SK-N-SH (cell line): ENCODE results near the gene LCN9. TPM values are rescaled to one million over a fixed set of nuclear protein-coding genes. Genes with fewer than 3 reads are reported as not detected.

Source experiments
- CTCF ChIA-PET: fragments of 300-600, 350-600 bp; formaldehyde crosslinking; extraction: SDS; loops from one replicate; lab custom pipeline; 2021; lab: Yijun Ruan, JAX
- POLR2A ChIA-PET: fragments of 350-600 bp; sonication (Branson Sonifier 250); formaldehyde crosslinking; extraction: SDS; loops from one replicate; lab custom pipeline; 2020; ENCODE audit warnings: antibody characterized with exemption, inconsistent platforms; lab: Yijun Ruan, JAX
- DNase-seq: peaks from one replicate; pipeline ENCODE4 v3.0.0; 2012
- H2AFZ ChIP-seq: fragments of 200-600 bp; sonication (generic); 2 replicates; pipeline ENCODE4 v1.8.1; 2016; ENCODE audit warnings: antibody characterized with exemption, mild to moderate bottlenecking, low read depth
- H3F3A ChIP-seq: fragments of 200-600 bp; sonication (generic); replicated peaks from 2 replicates; pipeline ENCODE3; 2016; ENCODE audit warnings: antibody characterized with exemption, mild to moderate bottlenecking; ENCODE audit not compliant: insufficient read depth
- H3K27ac ChIP-seq, 2 experiments: fragments of 200-500 bp in 1 of 2; fragments of 200-600 bp in 1 of 2; sonication (Bioruptor generic) in 1 of 2; sonication (generic), shearing (Covaris generic) in 1 of 2; 2 replicates each; pipeline versions ENCODE4 v1.5.1 to v1.6.1; 2014 to 2016; ENCODE audit warnings: low read depth in 2 of 2, inconsistent platforms in 1 of 2, low read length in 1 of 2, mild to moderate bottlenecking in 1 of 2, mixed read lengths in 1 of 2
- H3K27me3 ChIP-seq: fragments of 200-600 bp; sonication (generic), shearing (Covaris generic); 2 replicates; pipeline ENCODE4 v1.6.1; 2016; ENCODE audit warnings: mixed run types; ENCODE audit not compliant: insufficient read depth
- H3K36me3 ChIP-seq, 2 experiments: fragments of 200-500 bp in 1 of 2; fragments of 200-600 bp in 1 of 2; sonication (Bioruptor generic) in 1 of 2; sonication (generic) in 1 of 2; replicated peaks in 1 of 2; 2 replicates each; pipeline versions ENCODE3 to v1.5.1; 2014 to 2016; ENCODE audit warnings: low read length in 1 of 2, mild to moderate bottlenecking in 1 of 2; ENCODE audit not compliant: insufficient read depth in 2 of 2, control insufficient read depth in 1 of 2
- H3K4me1 ChIP-seq, 2 experiments: fragments of 200-500 bp in 1 of 2; fragments of 200-600 bp in 1 of 2; sonication (Bioruptor generic) in 1 of 2; sonication (generic), shearing (Covaris generic) in 1 of 2; 2 replicates each; pipeline versions ENCODE4 v1.5.1 to v1.6.1; 2014 to 2016; ENCODE audit warnings: low read depth in 1 of 2, low read length in 1 of 2, mixed run types in 1 of 2; ENCODE audit not compliant: insufficient read depth in 2 of 2, control insufficient read depth in 1 of 2
- H3K4me2 ChIP-seq: fragments of 200-600 bp; sonication (generic), shearing (Covaris generic); 2 replicates; pipeline ENCODE4 v1.6.1; 2017; ENCODE audit warnings: mixed run types
- H3K4me3 ChIP-seq, 2 experiments: fragments of 200-500 bp in 1 of 2; fragments of 200-600 bp in 1 of 2; sonication (Bioruptor generic) in 1 of 2; sonication (generic), shearing (Covaris generic) in 1 of 2; 2 replicates each; pipeline versions ENCODE4 v1.5.1 to v1.8.1; 2014 to 2016; ENCODE audit warnings: low read depth in 2 of 2, inconsistent platforms in 1 of 2, low read length in 1 of 2, mild to moderate bottlenecking in 1 of 2, mixed read lengths in 1 of 2, moderate library complexity in 1 of 2
- H3K79me2 ChIP-seq: fragments of 200-600 bp; sonication (generic); 2 replicates; pipeline ENCODE4 v1.8.1; 2017; ENCODE audit warnings: mild to moderate bottlenecking; ENCODE audit not compliant: insufficient read depth
- H3K9ac ChIP-seq: fragments of 200-600 bp; sonication (generic); 2 replicates; pipeline ENCODE4 v1.6.1; 2017; ENCODE audit warnings: mixed run types
- H3K9me2 ChIP-seq: fragments of 200-600 bp; sonication (generic); 2 replicates; pipeline ENCODE4 v1.6.1; 2017; ENCODE audit warnings: mixed run types
- H3K9me3 ChIP-seq: fragments of 200-600 bp; sonication (generic); 2 replicates; pipeline ENCODE4 v1.6.1; 2017; ENCODE audit warnings: mixed run types, mild to moderate bottlenecking, moderate library complexity
- H4K20me1 ChIP-seq: fragments of 200-600 bp; sonication (generic); 2 replicates; pipeline ENCODE4 v1.6.1; 2017; ENCODE audit warnings: mild to moderate bottlenecking, mixed run types; ENCODE audit not compliant: insufficient read depth
- ELF1 ChIP-seq: IDR thresholded peaks from 2 replicates; pipeline ENCODE4 v1.4.0; 2012
- EP300 ChIP-seq, 2 experiments: IDR thresholded peaks; 2 replicates each; pipeline versions ENCODE4 v1.4.0 to v1.6.1; 2012; ENCODE audit warnings: borderline replicate concordance in 1 of 2, low read depth in 1 of 2, low read length in 1 of 2
- FOSL2 ChIP-seq: IDR thresholded peaks from 2 replicates; pipeline ENCODE4 v1.4.0; 2012; ENCODE audit warnings: low read depth, mild to moderate bottlenecking, moderate library complexity, borderline replicate concordance
- FOXJ3 ChIP-seq: sonication (generic); formaldehyde crosslinking; IDR thresholded peaks from 2 replicates; pipeline ENCODE4 v1.5.1; 2020; ENCODE audit warnings: mild to moderate bottlenecking, missing genetic modification reagents
- FOXM1 ChIP-seq: IDR thresholded peaks from 2 replicates; pipeline ENCODE4 v1.4.0; 2012; ENCODE audit warnings: low read depth, mild to moderate bottlenecking
- GABPA ChIP-seq: IDR thresholded peaks from 2 replicates; pipeline ENCODE4 v1.4.0; 2012; ENCODE audit warnings: low read depth, mild to moderate bottlenecking
- RAD21 ChIP-seq: IDR thresholded peaks from 2 replicates; pipeline ENCODE4 v1.6.1; 2012; ENCODE audit warnings: mild to moderate bottlenecking, low read length
- SIN3A ChIP-seq: IDR thresholded peaks from 2 replicates; pipeline ENCODE4 v1.6.1; 2012; ENCODE audit warnings: low read depth, mild to moderate bottlenecking, low read length, moderate library complexity, borderline replicate concordance
- TCF12 ChIP-seq: IDR thresholded peaks from 2 replicates; pipeline ENCODE4 v1.4.0; 2012
- WGBS: methylation state at CpG from one replicate; pipeline ENCODE4 v1.1.6; 2017; ENCODE audit warnings: low lambda C conversion rate; 5-methylcytosine and 5-hydroxymethylcytosine counted together
- polyA plus RNA-seq, 3 experiments: library from polyadenylated mRNA; depleted of rRNA; stranded (reverse); fragments of >200 nt; gene quantifications; 2 replicates each; pipeline ENCODE4 v1.2.3, GENCODE V29; 2012
- TF ChIP-seq, protein P1 (sequence below): IDR thresholded peaks from 2 replicates; pipeline ENCODE4 v1.4.0; 2012; ENCODE audit warnings: low read depth, borderline replicate concordance
- TF ChIP-seq, protein P2 (sequence below): fragments of 150-350 bp; IDR thresholded peaks from 2 replicates; pipeline ENCODE4 v1.6.1; 2016; ENCODE audit warnings: mild to moderate bottlenecking, low read depth, low read length
- TF ChIP-seq, protein P3 (sequence below): fragments of 150-350 bp; IDR thresholded peaks from 2 replicates; pipeline ENCODE4 v1.6.1; 2017; ENCODE audit warnings: antibody characterized with exemption, low read length, low read depth, borderline replicate concordance
- TF ChIP-seq, protein P4 (sequence below): IDR thresholded peaks from 2 replicates; pipeline ENCODE4 v1.4.0; 2012; ENCODE audit warnings: low read depth
- TF ChIP-seq, protein P5 (sequence below): IDR thresholded peaks from 2 replicates; pipeline ENCODE4 v1.4.0; 2012; ENCODE audit warnings: low read depth, borderline replicate concordance
- TF ChIP-seq, protein P6 (sequence below): fragments of 200-600 bp; sonication (generic); IDR thresholded peaks from 2 replicates; pipeline ENCODE4 v1.6.1; 2017; ENCODE audit warnings: antibody characterized with exemption, mild to moderate bottlenecking, moderate library complexity

Gene LCN9
- polyA plus RNA-seq, 1 of the 3 experiments (the other 2 are of a cell fraction): not detected

DNA sequence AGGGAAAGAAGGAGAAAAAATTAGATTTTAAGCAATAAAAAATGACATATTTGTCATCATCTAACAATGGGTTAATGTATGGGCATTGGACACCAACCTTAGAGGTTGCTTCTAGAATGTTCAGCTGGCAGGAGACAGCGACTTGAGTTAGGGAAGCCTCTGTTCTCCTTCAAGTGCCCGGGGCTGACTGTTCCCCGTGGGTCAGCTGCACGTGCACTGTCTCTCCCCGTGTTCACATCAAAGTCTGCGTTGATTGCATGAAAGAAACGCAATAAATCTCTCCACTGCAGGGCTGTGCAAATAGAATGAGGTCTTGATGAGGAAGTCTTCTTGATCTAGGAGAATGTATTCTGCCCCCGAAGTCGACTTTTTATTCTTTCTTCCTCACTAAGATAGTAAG is 23.9 kb upstream of the LCN9 start, which contains the start of gene GLT6D1:
Gene GLT6D1, minus strand, starts transcription at position 345 of the 400 bp plus-strand sequence. CDS start 353 bp downstream, outside the sequence.
- ChIA-PET POLR2A (no interaction called here), CTCF (no interaction called here)
- Histone ChIP-seq H3K9me3 (no peaks in the 10 kb centered on the region), H3K9me2 (no peaks in the 10 kb centered on the region), H3K79me2 (no peaks in the 10 kb centered on the region), H3K27me3 (no peaks in the 10 kb centered on the region), H3K4me2 (no peak within 1 kb of the TSS), H3K4me3 (no peak within 1 kb of the TSS), H3K4me1 (no peaks in the 10 kb centered on the region), H3F3A (no peaks in the 10 kb centered on the region), H3K36me3 (no peaks in the 10 kb centered on the region), H2AFZ (no peak within 1 kb of the TSS), H3K9ac (no peak within 1 kb of the TSS), H3K27ac (no peak within 1 kb of the TSS), H4K20me1 (no peaks in the 10 kb centered on the region)
- DNase-seq: no peak
- 11% methylated on average over 9 of the region's 9 CpGs for WGBS
- no peak for TF ChIP-seq FOXJ3 (CRISPR knock-in tag)
- TF ChIP-seq, protein P1, sequence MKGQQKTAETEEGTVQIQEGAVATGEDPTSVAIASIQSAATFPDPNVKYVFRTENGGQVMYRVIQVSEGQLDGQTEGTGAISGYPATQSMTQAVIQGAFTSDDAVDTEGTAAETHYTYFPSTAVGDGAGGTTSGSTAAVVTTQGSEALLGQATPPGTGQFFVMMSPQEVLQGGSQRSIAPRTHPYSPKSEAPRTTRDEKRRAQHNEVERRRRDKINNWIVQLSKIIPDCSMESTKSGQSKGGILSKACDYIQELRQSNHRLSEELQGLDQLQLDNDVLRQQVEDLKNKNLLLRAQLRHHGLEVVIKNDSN: no peak

DNA sequence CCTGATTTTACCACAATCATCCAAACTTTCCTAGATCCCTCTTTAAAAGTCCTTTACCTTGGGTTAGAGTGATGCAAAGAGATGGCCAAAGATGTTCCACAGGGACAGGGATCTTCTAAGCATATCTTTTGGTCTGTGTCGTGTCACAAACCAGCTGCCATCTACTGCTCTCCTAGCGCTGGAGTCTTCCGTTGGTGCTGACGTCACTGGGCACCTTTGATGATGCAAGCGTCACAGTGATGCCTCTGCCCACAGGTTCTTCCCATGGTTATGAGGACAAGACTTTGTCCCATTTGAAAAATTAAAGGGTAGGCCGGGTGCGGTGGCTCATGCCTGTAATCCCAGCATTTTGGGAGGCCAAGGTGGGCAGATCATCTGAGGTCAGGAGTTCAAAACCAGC is 22.1 kb upstream of the LCN9 start:
- H3K9me3 ChIP-seq: no peaks in the 10 kb centered on the region
- no peaks in the 10 kb centered on the region for H3K36me3 ChIP-seq
- WGBS: 67% methylated on average over 7 of the region's 7 CpGs
- H3K27me3 ChIP-seq: no peaks in the 10 kb centered on the region
- no peak for TF ChIP-seq FOXM1
- no peak for TF ChIP-seq GABPA
- TF ChIP-seq, protein P2, sequence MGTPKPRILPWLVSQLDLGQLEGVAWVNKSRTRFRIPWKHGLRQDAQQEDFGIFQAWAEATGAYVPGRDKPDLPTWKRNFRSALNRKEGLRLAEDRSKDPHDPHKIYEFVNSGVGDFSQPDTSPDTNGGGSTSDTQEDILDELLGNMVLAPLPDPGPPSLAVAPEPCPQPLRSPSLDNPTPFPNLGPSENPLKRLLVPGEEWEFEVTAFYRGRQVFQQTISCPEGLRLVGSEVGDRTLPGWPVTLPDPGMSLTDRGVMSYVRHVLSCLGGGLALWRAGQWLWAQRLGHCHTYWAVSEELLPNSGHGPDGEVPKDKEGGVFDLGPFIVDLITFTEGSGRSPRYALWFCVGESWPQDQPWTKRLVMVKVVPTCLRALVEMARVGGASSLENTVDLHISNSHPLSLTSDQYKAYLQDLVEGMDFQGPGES: no peak
- TF ChIP-seq, protein P1: no peak
- TF ChIP-seq, protein P3, sequence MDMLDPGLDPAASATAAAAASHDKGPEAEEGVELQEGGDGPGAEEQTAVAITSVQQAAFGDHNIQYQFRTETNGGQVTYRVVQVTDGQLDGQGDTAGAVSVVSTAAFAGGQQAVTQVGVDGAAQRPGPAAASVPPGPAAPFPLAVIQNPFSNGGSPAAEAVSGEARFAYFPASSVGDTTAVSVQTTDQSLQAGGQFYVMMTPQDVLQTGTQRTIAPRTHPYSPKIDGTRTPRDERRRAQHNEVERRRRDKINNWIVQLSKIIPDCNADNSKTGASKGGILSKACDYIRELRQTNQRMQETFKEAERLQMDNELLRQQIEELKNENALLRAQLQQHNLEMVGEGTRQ: no peak
- TF ChIP-seq RAD21: no peak
- TF ChIP-seq, protein P4, sequence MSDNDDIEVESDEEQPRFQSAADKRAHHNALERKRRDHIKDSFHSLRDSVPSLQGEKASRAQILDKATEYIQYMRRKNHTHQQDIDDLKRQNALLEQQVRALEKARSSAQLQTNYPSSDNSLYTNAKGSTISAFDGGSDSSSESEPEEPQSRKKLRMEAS: no peak
- no peak for TF ChIP-seq ELF1
- TF ChIP-seq, protein P5, sequence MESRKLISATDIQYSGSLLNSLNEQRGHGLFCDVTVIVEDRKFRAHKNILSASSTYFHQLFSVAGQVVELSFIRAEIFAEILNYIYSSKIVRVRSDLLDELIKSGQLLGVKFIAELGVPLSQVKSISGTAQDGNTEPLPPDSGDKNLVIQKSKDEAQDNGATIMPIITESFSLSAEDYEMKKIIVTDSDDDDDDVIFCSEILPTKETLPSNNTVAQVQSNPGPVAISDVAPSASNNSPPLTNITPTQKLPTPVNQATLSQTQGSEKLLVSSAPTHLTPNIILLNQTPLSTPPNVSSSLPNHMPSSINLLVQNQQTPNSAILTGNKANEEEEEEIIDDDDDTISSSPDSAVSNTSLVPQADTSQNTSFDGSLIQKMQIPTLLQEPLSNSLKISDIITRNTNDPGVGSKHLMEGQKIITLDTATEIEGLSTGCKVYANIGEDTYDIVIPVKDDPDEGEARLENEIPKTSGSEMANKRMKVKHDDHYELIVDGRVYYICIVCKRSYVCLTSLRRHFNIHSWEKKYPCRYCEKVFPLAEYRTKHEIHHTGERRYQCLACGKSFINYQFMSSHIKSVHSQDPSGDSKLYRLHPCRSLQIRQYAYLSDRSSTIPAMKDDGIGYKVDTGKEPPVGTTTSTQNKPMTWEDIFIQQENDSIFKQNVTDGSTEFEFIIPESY: no peak
- TF ChIP-seq, protein P6, sequence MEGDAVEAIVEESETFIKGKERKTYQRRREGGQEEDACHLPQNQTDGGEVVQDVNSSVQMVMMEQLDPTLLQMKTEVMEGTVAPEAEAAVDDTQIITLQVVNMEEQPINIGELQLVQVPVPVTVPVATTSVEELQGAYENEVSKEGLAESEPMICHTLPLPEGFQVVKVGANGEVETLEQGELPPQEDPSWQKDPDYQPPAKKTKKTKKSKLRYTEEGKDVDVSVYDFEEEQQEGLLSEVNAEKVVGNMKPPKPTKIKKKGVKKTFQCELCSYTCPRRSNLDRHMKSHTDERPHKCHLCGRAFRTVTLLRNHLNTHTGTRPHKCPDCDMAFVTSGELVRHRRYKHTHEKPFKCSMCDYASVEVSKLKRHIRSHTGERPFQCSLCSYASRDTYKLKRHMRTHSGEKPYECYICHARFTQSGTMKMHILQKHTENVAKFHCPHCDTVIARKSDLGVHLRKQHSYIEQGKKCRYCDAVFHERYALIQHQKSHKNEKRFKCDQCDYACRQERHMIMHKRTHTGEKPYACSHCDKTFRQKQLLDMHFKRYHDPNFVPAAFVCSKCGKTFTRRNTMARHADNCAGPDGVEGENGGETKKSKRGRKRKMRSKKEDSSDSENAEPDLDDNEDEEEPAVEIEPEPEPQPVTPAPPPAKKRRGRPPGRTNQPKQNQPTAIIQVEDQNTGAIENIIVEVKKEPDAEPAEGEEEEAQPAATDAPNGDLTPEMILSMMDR: no peak
- TF ChIP-seq EP300 (IDR thresholded peaks at IDR 0.05; ENCODE audit: borderline replicate concordance in 1 of 2, low read depth in 1 of 2, low read length in 1 of 2): no peak
- no peak for TF ChIP-seq TCF12
- TF ChIP-seq FOSL2: no peak
- TF ChIP-seq FOXJ3 (CRISPR knock-in tag): no peak
- no peak for TF ChIP-seq SIN3A
- TF ChIP-seq, all 33 proteins: peak for 0
- Histone ChIP-seq H3K9ac (no peak overlapping the region), H3F3A (no peaks in the 10 kb centered on the region), H3K9me2 (no peaks in the 10 kb centered on the region), H3K27ac (no peak overlapping the region), H3K79me2 (no peaks in the 10 kb centered on the region), H2AFZ (no peak overlapping the region), H3K4me2 (no peak overlapping the region), H3K4me3 (no peak overlapping the region), H3K4me1 (no peaks in the 10 kb centered on the region), H4K20me1 (no peaks in the 10 kb centered on the region)
- no peak for DNase-seq
- ChIA-PET CTCF (interaction anchor here (1.2 kb wide), 1 partner anchor 24 kb away, joined by 3 read pairs; no protein-coding TSS in a partner anchor), POLR2A (no interaction called here)
